SK-N-SH (cell line): ENCODE data around the gene NOL4L.

Source experiments
- CHD2 ChIP-seq: fragments of 150-350 bp; IDR thresholded peaks from 2 replicates; pipeline ENCODE4 v1.6.1; 2018; ENCODE audit warnings: low read length; ENCODE audit not compliant: partially characterized antibody
- ELF1 ChIP-seq: IDR thresholded peaks from 2 replicates; pipeline ENCODE4 v1.4.0; 2012
- EP300 ChIP-seq, 2 experiments: IDR thresholded peaks; 2 replicates each; pipeline versions ENCODE4 v1.4.0 to v1.6.1; 2012; ENCODE audit warnings: borderline replicate concordance in 1 of 2, low read depth in 1 of 2, low read length in 1 of 2
- GABPA ChIP-seq: IDR thresholded peaks from 2 replicates; pipeline ENCODE4 v1.4.0; 2012; ENCODE audit warnings: low read depth, mild to moderate bottlenecking
- RAD21 ChIP-seq: IDR thresholded peaks from 2 replicates; pipeline ENCODE4 v1.6.1; 2012; ENCODE audit warnings: mild to moderate bottlenecking, low read length
- RCOR1 ChIP-seq: fragments of 150-350 bp; IDR thresholded peaks from 2 replicates; pipeline ENCODE4 v1.6.1; 2017; ENCODE audit warnings: antibody characterized with exemption, low read length
- SIN3A ChIP-seq: IDR thresholded peaks from 2 replicates; pipeline ENCODE4 v1.6.1; 2012; ENCODE audit warnings: low read depth, mild to moderate bottlenecking, low read length, moderate library complexity, borderline replicate concordance
- SMC3 ChIP-seq: IDR thresholded peaks from 2 replicates; pipeline ENCODE4 v1.6.1; 2012; ENCODE audit warnings: low read depth, low read length, improper control_type of control experiment
- TAF1 ChIP-seq: IDR thresholded peaks from 2 replicates; pipeline ENCODE4 v1.6.1; 2012; ENCODE audit warnings: low read depth, mild to moderate bottlenecking, low read length, moderate library complexity, borderline replicate concordance
- YY1 ChIP-seq: IDR thresholded peaks from 2 replicates; pipeline ENCODE4 v1.4.0; 2012; ENCODE audit warnings: low read depth, mild to moderate bottlenecking
- TF ChIP-seq, protein P1 (sequence below): fragments of 200-600 bp; sonication (generic); IDR thresholded peaks from 2 replicates; pipeline ENCODE4 v1.6.1; 2017; ENCODE audit warnings: antibody characterized with exemption, mild to moderate bottlenecking, moderate library complexity
- TF ChIP-seq, protein P2 (sequence below): IDR thresholded peaks from 2 replicates; pipeline ENCODE4 v1.4.0; 2012; ENCODE audit warnings: low read depth
- TF ChIP-seq, protein P3 (sequence below): IDR thresholded peaks from 2 replicates; pipeline ENCODE4 v1.4.0; 2012; ENCODE audit warnings: low read depth, borderline replicate concordance

DNA sequence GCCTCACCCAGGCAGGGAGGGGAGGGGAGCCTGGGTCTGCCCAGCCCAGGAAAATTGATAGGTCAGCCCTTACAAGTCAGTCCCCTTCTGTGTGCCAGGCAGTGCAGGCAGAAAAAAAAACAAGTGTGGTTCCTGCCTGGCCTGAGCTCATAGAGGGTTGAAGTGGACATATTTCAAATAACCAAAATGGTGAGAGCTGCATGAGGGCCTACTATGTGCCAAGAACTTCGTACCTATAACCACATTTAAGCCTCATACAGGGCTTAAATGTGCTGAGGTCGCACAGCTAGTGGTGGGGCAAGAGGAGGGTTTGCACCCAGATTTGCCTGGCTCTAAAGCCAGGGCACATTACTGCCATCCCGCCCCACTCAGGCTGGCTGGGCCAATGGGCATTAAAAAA is 6.9 kb upstream of the NOL4L start:
- TF ChIP-seq EP300 (IDR thresholded peaks at IDR 0.05; ENCODE audit: borderline replicate concordance in 1 of 2, low read depth in 1 of 2, low read length in 1 of 2) (no peak), SIN3A (no peak), ELF1 (no peak), CHD2 (no peak), RAD21 (no peak), RCOR1 (no peak), YY1 (no peak), SMC3 (no peak), GABPA (no peak), TAF1 (no peak)
- TF ChIP-seq, protein P1, sequence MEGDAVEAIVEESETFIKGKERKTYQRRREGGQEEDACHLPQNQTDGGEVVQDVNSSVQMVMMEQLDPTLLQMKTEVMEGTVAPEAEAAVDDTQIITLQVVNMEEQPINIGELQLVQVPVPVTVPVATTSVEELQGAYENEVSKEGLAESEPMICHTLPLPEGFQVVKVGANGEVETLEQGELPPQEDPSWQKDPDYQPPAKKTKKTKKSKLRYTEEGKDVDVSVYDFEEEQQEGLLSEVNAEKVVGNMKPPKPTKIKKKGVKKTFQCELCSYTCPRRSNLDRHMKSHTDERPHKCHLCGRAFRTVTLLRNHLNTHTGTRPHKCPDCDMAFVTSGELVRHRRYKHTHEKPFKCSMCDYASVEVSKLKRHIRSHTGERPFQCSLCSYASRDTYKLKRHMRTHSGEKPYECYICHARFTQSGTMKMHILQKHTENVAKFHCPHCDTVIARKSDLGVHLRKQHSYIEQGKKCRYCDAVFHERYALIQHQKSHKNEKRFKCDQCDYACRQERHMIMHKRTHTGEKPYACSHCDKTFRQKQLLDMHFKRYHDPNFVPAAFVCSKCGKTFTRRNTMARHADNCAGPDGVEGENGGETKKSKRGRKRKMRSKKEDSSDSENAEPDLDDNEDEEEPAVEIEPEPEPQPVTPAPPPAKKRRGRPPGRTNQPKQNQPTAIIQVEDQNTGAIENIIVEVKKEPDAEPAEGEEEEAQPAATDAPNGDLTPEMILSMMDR, result no peak
- TF ChIP-seq, protein P2, sequence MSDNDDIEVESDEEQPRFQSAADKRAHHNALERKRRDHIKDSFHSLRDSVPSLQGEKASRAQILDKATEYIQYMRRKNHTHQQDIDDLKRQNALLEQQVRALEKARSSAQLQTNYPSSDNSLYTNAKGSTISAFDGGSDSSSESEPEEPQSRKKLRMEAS, result no peak
- TF ChIP-seq, protein P3, sequence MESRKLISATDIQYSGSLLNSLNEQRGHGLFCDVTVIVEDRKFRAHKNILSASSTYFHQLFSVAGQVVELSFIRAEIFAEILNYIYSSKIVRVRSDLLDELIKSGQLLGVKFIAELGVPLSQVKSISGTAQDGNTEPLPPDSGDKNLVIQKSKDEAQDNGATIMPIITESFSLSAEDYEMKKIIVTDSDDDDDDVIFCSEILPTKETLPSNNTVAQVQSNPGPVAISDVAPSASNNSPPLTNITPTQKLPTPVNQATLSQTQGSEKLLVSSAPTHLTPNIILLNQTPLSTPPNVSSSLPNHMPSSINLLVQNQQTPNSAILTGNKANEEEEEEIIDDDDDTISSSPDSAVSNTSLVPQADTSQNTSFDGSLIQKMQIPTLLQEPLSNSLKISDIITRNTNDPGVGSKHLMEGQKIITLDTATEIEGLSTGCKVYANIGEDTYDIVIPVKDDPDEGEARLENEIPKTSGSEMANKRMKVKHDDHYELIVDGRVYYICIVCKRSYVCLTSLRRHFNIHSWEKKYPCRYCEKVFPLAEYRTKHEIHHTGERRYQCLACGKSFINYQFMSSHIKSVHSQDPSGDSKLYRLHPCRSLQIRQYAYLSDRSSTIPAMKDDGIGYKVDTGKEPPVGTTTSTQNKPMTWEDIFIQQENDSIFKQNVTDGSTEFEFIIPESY, result no peak
